Epidermal melanocyte (primary cell): ENCODE results near the gene PHF2.
A peak's percentile ranks its signal among the peaks of the same experiment; 100 is the strongest.
"Not testable (repeated sequence)": the region's sequence is repeated elsewhere in the genome, so short reads cannot be mapped to it uniquely, and the experiment has no call there.

Experiments used
- DNase-seq: peaks from one replicate; pipeline ENCODE4 v3.0.0; 2011; ENCODE audit warnings: low spot score; ENCODE audit not compliant: insufficient read length

The PHF2 gene

GRCh38 chr9:93663877-93664548 lies 87.6 kb downstream of the PHF2 start:
- DNase-seq, result no peak

- no peak for DNase-seq
Measured at GRCh38 chr9:93664549-93665120, 88.3 kb downstream of the PHF2 start.

DNA sequence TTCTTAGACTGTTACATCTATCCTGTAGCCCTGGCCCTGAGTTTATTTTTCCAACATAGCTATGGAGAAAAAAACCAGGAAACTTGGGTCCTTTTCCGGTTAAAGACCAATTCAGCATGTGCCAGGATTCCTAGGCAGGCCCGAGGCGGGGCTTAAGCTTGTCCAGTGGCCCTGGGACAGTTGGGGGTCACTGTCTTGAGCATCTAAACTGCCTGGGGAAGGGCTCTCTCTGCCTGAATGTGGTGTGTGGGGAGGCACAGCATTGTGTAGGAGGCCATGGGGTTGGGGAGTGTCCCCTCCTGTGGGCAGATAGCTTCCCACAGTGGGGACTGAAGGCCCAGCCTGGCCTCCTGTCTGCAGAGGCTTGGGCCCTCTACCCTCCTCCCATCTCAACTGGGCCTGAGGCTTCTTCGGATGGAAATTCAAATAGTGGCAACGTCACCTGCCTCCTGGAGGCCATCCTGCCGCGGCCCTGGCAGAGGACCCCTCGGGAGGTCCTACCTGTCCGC lies 88.8 kb downstream of the PHF2 start:
- DNase-seq, result no peak

- no peak for DNase-seq
Measured at GRCh38 chr9:93665637-93666438, 89.5 kb downstream of the PHF2 start.

DNA sequence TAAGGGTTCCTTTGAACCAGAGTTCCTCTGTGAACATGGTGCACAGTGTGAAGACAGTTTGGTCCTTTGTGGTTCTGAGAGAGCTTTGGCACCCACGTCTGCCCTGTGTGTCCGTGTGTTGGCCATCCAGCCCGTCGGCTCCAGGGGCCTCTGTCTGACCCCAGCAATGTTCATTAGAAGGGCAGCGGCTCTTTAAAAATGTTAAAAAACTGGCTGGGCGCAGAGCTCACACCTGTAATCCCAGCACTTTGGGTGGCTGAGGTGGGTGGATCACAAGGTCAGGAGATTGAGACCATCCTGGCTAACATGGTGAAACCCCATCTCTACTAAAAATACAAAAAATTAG lies 90.0 kb downstream of the PHF2 start:
- DNase-seq, result not testable (repeated sequence)

DNA sequence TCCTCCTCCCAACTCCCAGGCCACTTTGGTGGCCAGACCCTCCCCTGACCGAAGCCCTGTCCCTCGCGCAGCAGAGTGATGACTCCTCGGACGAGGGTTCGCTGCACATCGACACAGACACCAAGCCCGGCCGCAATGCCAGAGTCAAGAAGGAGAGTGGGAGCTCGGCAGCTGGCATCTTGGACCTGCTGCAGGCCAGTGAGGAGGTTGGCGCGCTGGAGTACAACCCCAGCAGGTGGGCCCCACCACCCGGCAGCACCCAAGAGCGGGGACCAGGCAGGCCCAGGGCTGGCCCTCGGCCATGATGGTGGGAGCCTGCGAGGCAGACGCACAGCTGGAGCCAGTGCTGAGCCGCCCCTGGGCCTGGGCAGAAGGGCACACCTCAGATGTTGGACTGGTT lies 90.6 kb downstream of the PHF2 start:
- DNase-seq, result no peak

- no peak for DNase-seq
Measured at GRCh38 chr9:93667627-93668026, 91.2 kb downstream of the PHF2 start.

DNA sequence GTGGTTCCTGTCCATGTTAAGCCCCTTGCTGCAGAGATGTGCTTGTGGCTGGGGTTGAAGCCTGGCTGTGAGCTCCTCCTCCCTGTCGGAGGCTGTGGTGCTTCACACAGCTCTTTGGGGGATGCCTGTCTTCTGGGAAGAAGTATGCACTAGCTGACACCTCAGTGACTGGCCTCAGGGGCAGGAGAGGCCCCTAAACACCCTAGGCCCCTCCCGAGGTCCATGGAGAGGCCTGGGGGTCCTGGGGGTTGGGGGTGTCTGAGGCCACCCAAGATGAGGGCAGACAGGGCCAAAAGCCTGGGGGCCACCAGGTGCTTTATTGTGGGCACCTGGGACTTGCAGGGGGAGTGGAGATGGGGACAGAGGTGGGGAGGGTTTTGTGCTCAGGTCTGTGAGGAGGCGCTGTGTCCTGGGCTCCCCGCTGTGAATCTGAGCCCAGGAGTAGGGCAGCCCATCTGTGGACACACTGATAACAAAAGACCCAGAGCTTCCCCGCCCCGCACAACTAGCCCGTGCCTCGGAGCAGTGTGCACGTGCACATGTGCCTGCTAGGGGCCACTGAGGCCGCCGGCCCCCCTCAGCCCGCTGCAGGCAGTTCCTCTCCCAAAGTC lies 92.0 kb downstream of the PHF2 start:
- no peak for DNase-seq

GRCh38 chr9:93669116-93669957 lies 93.0 kb downstream of the PHF2 start:
- DNase-seq, result no peak

GRCh38 chr9:93669958-93670207 lies 93.5 kb downstream of the PHF2 start:
- DNase-seq, result no peak

DNA sequence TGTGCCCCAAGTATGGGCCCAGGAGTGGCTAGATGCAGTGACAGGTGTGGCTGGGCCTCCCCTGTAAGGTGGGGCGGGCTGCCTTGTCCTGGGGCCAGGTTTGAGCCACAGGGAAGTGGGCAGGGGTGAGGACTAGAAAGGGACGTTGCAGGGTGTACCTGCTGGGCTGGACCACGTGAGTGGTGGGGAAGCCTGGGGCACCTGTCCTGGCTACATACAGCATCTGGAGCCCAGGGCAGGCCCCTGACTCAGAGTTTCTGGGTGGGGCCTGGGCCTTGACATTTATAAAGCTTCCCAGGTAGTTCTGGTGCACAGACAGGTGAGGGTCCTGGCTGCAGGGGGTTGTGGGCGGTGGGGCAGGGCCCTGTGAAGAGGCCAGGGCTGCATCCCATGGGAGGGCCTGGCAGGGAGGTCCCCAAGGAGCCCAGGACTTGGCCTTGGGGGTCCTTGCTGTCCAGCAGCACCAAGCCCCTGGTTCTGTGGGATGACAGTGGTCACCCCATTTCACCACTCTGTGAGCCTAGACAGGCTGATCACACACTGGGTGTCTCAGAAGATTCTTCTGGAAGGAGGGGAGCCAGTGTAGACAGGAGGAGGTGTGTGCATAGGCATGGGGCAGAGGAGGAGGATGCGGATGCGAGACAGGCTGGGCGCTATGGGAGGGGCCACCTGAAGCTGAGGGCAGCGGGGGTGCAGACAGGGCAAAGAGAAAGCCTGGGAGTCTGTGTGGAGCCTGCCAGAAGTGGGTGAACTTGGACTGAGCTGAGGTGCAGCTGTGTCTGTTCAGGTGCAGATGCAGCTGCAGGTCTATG lies 94.0 kb downstream of the PHF2 start:
- peak; percentile 53 for DNase-seq

DNA sequence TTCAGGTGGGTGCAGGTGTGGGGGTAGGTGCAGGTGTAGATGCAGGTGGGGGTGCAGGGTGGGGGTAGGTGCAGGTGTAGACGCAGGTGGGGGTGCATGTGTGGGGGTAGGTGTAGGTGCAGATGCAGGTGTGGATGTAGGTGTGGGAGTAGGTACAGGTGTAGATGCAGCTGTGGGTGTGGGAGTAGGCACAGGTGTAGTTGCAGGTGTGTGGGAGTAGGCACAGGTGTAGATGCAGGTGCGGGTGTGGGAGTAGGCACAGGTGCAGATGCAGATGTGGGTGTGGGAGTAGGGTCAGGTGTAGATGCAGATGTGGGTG lies 94.6 kb downstream of the PHF2 start:
- DNase-seq, result no peak

GRCh38 chr9:93672330-93673020 lies 96.1 kb downstream of the PHF2 start:
- DNase-seq, result not testable (repeated sequence)

GRCh38 chr9:93673021-93673838 lies 96.8 kb downstream of the PHF2 start:
- DNase-seq, result no peak

GRCh38 chr9:93673839-93674334 lies 97.5 kb downstream of the PHF2 start:
- DNase-seq, result no peak

- DNase-seq, result no peak
Measured at GRCh38 chr9:93674580-93675335, 98.4 kb downstream of the PHF2 start.

DNA sequence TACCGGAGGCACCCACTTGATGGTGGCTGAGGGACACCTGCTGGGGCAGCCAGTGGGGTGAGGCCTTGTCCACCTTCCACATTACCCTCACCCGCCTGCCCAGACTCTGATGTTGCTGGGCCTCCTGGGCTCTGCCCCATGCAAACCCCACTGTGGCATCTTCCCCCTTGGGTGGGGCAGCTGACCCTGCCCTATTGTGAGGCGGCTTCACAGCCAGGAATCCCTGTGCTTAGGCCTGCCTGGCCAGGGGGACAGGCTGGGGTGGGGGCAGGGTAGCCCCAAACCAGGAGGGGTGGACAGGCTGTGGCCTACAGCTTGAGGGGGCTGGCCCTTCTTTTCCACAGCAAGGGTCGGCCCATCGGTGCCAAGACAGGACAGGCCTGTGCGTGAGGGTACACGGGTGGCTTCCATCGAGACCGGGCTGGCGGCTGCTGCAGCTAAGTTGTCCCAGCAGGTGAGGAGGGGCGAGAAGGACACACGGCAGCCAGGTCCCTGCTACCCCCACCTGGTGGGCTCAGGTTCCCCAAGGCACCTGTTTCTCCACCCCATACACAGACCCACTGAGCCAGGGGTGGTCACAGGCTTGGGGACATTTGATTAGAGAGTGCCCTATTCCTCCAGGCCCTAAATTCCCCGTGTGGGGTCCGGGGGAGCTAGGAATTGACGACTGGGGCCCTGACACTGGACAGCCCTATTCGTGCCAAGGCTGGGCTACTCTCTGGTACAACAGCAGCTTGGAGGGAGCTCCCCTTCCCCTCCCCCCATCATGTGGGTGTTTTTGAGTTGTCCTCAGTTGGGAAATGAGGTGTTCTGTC lies 99.2 kb downstream of the PHF2 start:
- DNase-seq, result no peak
